Natural killer cell (primary cell): Measurements from ENCODE around the gene RPS16. TPM values are rescaled to one million over a fixed set of nuclear protein-coding genes. Genes with fewer than 3 reads are reported as not detected.

ENCODE experiments used
- ATAC-seq, 3 donors: fragments of 150-1000 bp in 2 of 3; fragments of 200-7000 bp in 1 of 3; cut with Tn5 transposase; 1 replicate in 1 of 3; 2 replicates in 2 of 3; pipeline ENCODE4 v1.10.0; 2021; ENCODE audit warnings: mild to moderate bottlenecking in 2 of 3, moderate library complexity in 2 of 3
- DNase-seq, 2 donors: peaks; one replicate each; pipeline versions ENCODE4 v3.0.0 to v3.0.0-alpha.2; 2013 to 2021; ENCODE audit warnings: mixed read lengths in 1 of 2
- H3K27ac ChIP-seq: one replicate; pipeline ENCODE4 v1.5.1; 2013; ENCODE audit warnings: mild to moderate bottlenecking, low read length
- H3K27me3 ChIP-seq: one replicate; pipeline ENCODE4 v1.6.1; 2013; ENCODE audit warnings: low read length; ENCODE audit not compliant: control insufficient read depth, insufficient read depth
- H3K36me3 ChIP-seq: one replicate; pipeline ENCODE4 v1.6.1; 2013; ENCODE audit warnings: low read length; ENCODE audit not compliant: control insufficient read depth, insufficient read depth
- H3K4me1 ChIP-seq: one replicate; pipeline ENCODE4 v1.6.1; 2013; ENCODE audit warnings: low read length; ENCODE audit not compliant: control insufficient read depth, insufficient read depth
- H3K4me3 ChIP-seq: one replicate; pipeline ENCODE4 v1.5.1; 2013; ENCODE audit warnings: low read length
- H3K9me3 ChIP-seq: one replicate; pipeline ENCODE4 v1.6.1; 2013; ENCODE audit warnings: low read length; ENCODE audit not compliant: control insufficient read depth, insufficient read depth
- H3K27ac Mint-ChIP-seq, 2 donors: one replicate each; pipeline ENCODE4 v1.8.0; 2022; ENCODE audit warnings: mild to moderate bottlenecking in 2 of 2, mixed read lengths in 2 of 2, moderate library complexity in 1 of 2
- H3K27me3 Mint-ChIP-seq, 2 donors: one replicate each; pipeline ENCODE4 v1.8.0; 2022; ENCODE audit warnings: low read depth in 2 of 2, mixed read lengths in 2 of 2
- H3K36me3 Mint-ChIP-seq: one replicate; pipeline ENCODE4 v1.8.0; 2022; ENCODE audit warnings: mixed read lengths
- H3K4me1 Mint-ChIP-seq, 2 donors: one replicate each; pipeline ENCODE4 v1.8.0; 2022; ENCODE audit warnings: mixed read lengths in 2 of 2
- H3K4me3 Mint-ChIP-seq: one replicate; pipeline ENCODE4 v1.8.0; 2022; ENCODE audit warnings: mild to moderate bottlenecking, moderate library complexity, mixed read lengths
- H3K9me3 Mint-ChIP-seq, 2 donors: one replicate each; pipeline ENCODE4 v1.8.0; 2022; ENCODE audit warnings: mixed read lengths in 2 of 2
- CTCF ChIP-seq: fragments of 200-600 bp; IDR thresholded peaks from one replicate; pipeline ENCODE4 v1.8.0; 2022; ENCODE audit warnings: antibody characterized with exemption
- WGBS: methylation state at CpG from one replicate; pipeline ENCODE4 v1.1.7; 2013; ENCODE audit warnings: missing lambda C conversion rate; ENCODE audit not compliant: insufficient coverage; 5-methylcytosine and 5-hydroxymethylcytosine counted together
- intact Hi-C: fragments of 100-400 bp; cut with micrococcal nuclease; formaldehyde crosslinking; loops from one replicate; pipeline ENCODE4 v1.14.2; 2022
- total RNA-seq, 4 donors: library from RNA; stranded (reverse); fragments of 120-200 nt in 1 of 4; gene quantifications; one replicate each; pipeline versions ENCODE4 v1.2.3 to v1.2.4, GENCODE V29; 2013 to 2022

Gene RPS16
- total RNA-seq, 3 donors from 2014 or later (not counting 1 experiment from before 2014, with no cell fraction given) = 1,227 to 1,543 (median 1,399) TPM

GRCh38 chr19:39405261-39405957 lies 30.3 kb downstream of the RPS16 start:
- H3K27ac Mint-ChIP-seq = peak overlapping the region; percentile 96 to 97
- peak in 1 of 2 donors; percentile 62 for DNase-seq
- Histone ChIP-seq H3K36me3 (peaks cover 16% of the 10 kb centered on the region), H3K4me3 (no peak overlapping the region), H3K9me3 (no peaks in the 10 kb centered on the region), H3K27me3 (no peaks in the 10 kb centered on the region), H3K27ac (peak overlapping the region; percentile 96), H3K4me1 (peaks cover 79% of the 10 kb centered on the region)
- intact Hi-C loops = no loop called here
- peaks cover 7% of the 10 kb centered on the region for H3K36me3 Mint-ChIP-seq
- no peaks in the 10 kb centered on the region for H3K27me3 Mint-ChIP-seq
- H3K4me3 Mint-ChIP-seq = peak overlapping the region; percentile 85
- H3K9me3 Mint-ChIP-seq = no peaks in the 10 kb centered on the region
- TF ChIP-seq CTCF = no peak
- 91% methylated on average over 14 of the region's 17 CpGs for WGBS
- no peak for ATAC-seq
- peaks cover 58 to 77% of the 10 kb centered on the region in 2 donors for H3K4me1 Mint-ChIP-seq

GRCh38 chr19:39403331-39404312 lies 32.1 kb downstream of the RPS16 start:
- H3K27me3 Mint-ChIP-seq = no peaks in the 10 kb centered on the region
- H3K9me3 Mint-ChIP-seq = no peaks in the 10 kb centered on the region
- Histone ChIP-seq H3K36me3 (peaks cover 12% of the 10 kb centered on the region), H3K4me3 (peak overlapping the region; percentile 53), H3K9me3 (no peaks in the 10 kb centered on the region), H3K27ac (peak overlapping the region; percentile 95), H3K27me3 (no peaks in the 10 kb centered on the region), H3K4me1 (peaks cover 85% of the 10 kb centered on the region)
- ATAC-seq (peak; percentile 30 to 64 (median 47)), DNase-seq (peak; percentile 98 to 99)
- TF ChIP-seq CTCF = no peak
- intact Hi-C loops = loop anchor here (2.0 kb wide), 1 partner anchor 553 kb away; no protein-coding TSS in a partner anchor
- 2% methylated on average over 43 of the region's 43 CpGs for WGBS
- peak overlapping the region; percentile 94 for H3K4me3 Mint-ChIP-seq
- H3K36me3 Mint-ChIP-seq = peaks cover 2% of the 10 kb centered on the region
- H3K4me1 Mint-ChIP-seq = peaks cover 61 to 79% of the 10 kb centered on the region in 2 donors
- H3K27ac Mint-ChIP-seq = peak overlapping the region; percentile 96 to 97

GRCh38 chr19:39402346-39403300 lies 33.1 kb downstream of the RPS16 start:
- WGBS = 1% methylated on average over 56 of the region's 59 CpGs
- Histone ChIP-seq H3K27me3 (no peaks in the 10 kb centered on the region), H3K27ac (peak overlapping the region; percentile 95), H3K4me1 (peaks cover 86% of the 10 kb centered on the region), H3K4me3 (peak overlapping the region; percentile 53), H3K9me3 (no peaks in the 10 kb centered on the region), H3K36me3 (peaks cover 4% of the 10 kb centered on the region)
- intact Hi-C loops = loop anchor here (1.0 to 2.0 kb wide), 3 partner anchors 11 to 552 kb away; partner anchors contain the start of genes MED29, PAF1 and SUPT5H
- H3K27ac Mint-ChIP-seq = peak overlapping the region; percentile 96 to 97
- ATAC-seq = peak; percentile 5 to 33 (median 19)
- H3K27me3 Mint-ChIP-seq = no peaks in the 10 kb centered on the region
- TF ChIP-seq CTCF = no peak
- DNase-seq = peak; percentile 80 to 92
- no peaks in the 10 kb centered on the region for H3K9me3 Mint-ChIP-seq
- H3K4me3 Mint-ChIP-seq = peak overlapping the region; percentile 94
- H3K4me1 Mint-ChIP-seq = peaks cover 57 to 79% of the 10 kb centered on the region in 2 donors
- H3K36me3 Mint-ChIP-seq = no peaks in the 10 kb centered on the region
